GM12878 (cell line): ENCODE data around the gene HCAR2. TPM values are rescaled to one million over a fixed set of nuclear protein-coding genes. Genes with fewer than 3 reads are reported as not detected.

Experiments
- ATAC-seq: fragments of 200-7000 bp; cut with Tn5 transposase; 3 replicates; pipeline ENCODE4 v1.9.1; 2020; ENCODE audit warnings: mild to moderate bottlenecking, moderate library complexity
- BruUV-seq: library from RNA; stranded (reverse); fragments of 400-500 nt; replicated peaks from 2 replicates; lab custom pipeline; 2021; lab: Mats Ljungman, UMichigan
- CTCF ChIA-PET: fragments of 300-600 bp; sonication (Branson Sonifier 250); formaldehyde crosslinking; extraction: SDS; loops from one replicate; lab custom pipeline; 2021; ENCODE audit warnings: inconsistent platforms; lab: Yijun Ruan, JAX
- POLR2A ChIA-PET: fragments of 350-600 bp; formaldehyde crosslinking; extraction: SDS; loops from one replicate; lab custom pipeline; 2021; ENCODE audit warnings: inconsistent platforms; lab: Charles Lee
- RAD21 ChIA-PET: fragments of 300-600 bp; sonication (Branson Sonifier 250); formaldehyde crosslinking; loops from one replicate; lab custom pipeline; 2023; ENCODE audit warnings: antibody characterized with exemption; ENCODE audit not compliant: unreplicated experiment; lab: Charles Lee
- SMC1A ChIA-PET: fragments of 300-600 bp; sonication (Branson Sonifier 250); formaldehyde crosslinking; loops from one replicate; lab custom pipeline; 2023; ENCODE audit not compliant: unreplicated experiment, uncharacterized antibody; lab: Charles Lee
- DNase-seq: peaks from one replicate; pipeline ENCODE4 v3.0.0-alpha.2; 2011; ENCODE audit warnings: low read depth, low spot score
- FAIRE-seq: peaks from 3 replicates; lab custom pipeline; 2011; peaks lifted over from hg19 to GRCh38; lab: Jason Lieb, UNC
- H2AFZ ChIP-seq: 2 replicates; pipeline ENCODE4 v1.6.0; 2011; ENCODE audit warnings: low read depth, low read length, control low read depth; ENCODE audit not compliant: control insufficient read depth
- H3K27ac ChIP-seq: 2 replicates; pipeline ENCODE4 v1.5.1; 2011; ENCODE audit warnings: control low read depth; ENCODE audit not compliant: control insufficient read depth, insufficient read depth
- H3K27me3 ChIP-seq, 2 experiments: replicated peaks in 1 of 2; 2 replicates each; pipeline versions ENCODE4 v1.6.0 to v1.6.1; 2011; ENCODE audit warnings: low read length in 1 of 2; ENCODE audit not compliant: control insufficient read depth in 2 of 2, insufficient read depth in 2 of 2
- H3K36me3 ChIP-seq, 2 experiments: 2 replicates each; pipeline ENCODE4 v1.5.1; 2011; ENCODE audit warnings: low read length in 1 of 2; ENCODE audit not compliant: control insufficient read depth in 2 of 2, insufficient read depth in 2 of 2
- H3K4me1 ChIP-seq: 2 replicates; pipeline ENCODE4 v1.6.1; 2011; ENCODE audit warnings: mild to moderate bottlenecking, low read length, moderate library complexity, mixed read lengths; ENCODE audit not compliant: control insufficient read depth, insufficient read depth
- H3K4me2 ChIP-seq: 2 replicates; pipeline ENCODE4 v1.6.0; 2011; ENCODE audit warnings: control low read depth; ENCODE audit not compliant: control insufficient read depth, insufficient read depth
- H3K4me3 ChIP-seq: fragments of 200-600 bp; sonication (generic); 2 replicates; pipeline ENCODE4 v1.5.1; 2016
- H3K79me2 ChIP-seq: 2 replicates; pipeline ENCODE4 v1.6.0; 2011; ENCODE audit warnings: low read length; ENCODE audit not compliant: control insufficient read depth, insufficient read depth
- H3K9ac ChIP-seq: 2 replicates; pipeline ENCODE4 v1.8.0; 2011; ENCODE audit warnings: low read length, control low read depth, mixed read lengths; ENCODE audit not compliant: control insufficient read depth, insufficient read depth
- H3K9me3 ChIP-seq: replicated peaks from 3 replicates; pipeline ENCODE4 v1.5.1; 2011; ENCODE audit warnings: mild to moderate bottlenecking, low read length; ENCODE audit not compliant: control insufficient read depth, insufficient read depth
- H4K20me1 ChIP-seq: 2 replicates; pipeline ENCODE4 v1.6.0; 2011; ENCODE audit not compliant: control insufficient read depth, insufficient read depth
- CHD1 ChIP-seq: IDR thresholded peaks from 2 replicates; pipeline ENCODE4 v1.6.1; 2012; ENCODE audit warnings: low read depth, low read length, improper control_type of control experiment
- EED ChIP-seq: sonication (generic); IDR thresholded peaks from 2 replicates; pipeline ENCODE4 v1.6.1; 2016; ENCODE audit warnings: antibody characterized with exemption, low read depth
- ETV6 ChIP-seq, 2 experiments: fragments of 450-650 bp in 1 of 2; IDR thresholded peaks in 1 of 2; conservative IDR thresholded peaks in 1 of 2; 2 replicates each; pipeline ENCODE4 v1.6.1; 2014; ENCODE audit warnings: antibody characterized with exemption in 1 of 2, borderline replicate concordance in 1 of 2, low read depth in 1 of 2, mild to moderate bottlenecking in 1 of 2, moderate library complexity in 1 of 2
- EZH2 ChIP-seq: IDR thresholded peaks from 2 replicates; pipeline ENCODE4 v1.6.1; 2012; ENCODE audit warnings: low read depth, mild to moderate bottlenecking, control low read depth, inconsistent platforms, low read length, borderline replicate concordance; ENCODE audit not compliant: control insufficient read depth
- IRF4 ChIP-seq: IDR thresholded peaks from 2 replicates; pipeline ENCODE4 v1.6.1; 2011; ENCODE audit warnings: low read depth, low read length
- LARP7 ChIP-seq: fragments of 450-650 bp; IDR thresholded peaks from 2 replicates; pipeline ENCODE4 v1.6.1; 2017; ENCODE audit warnings: mild to moderate bottlenecking
- NFYB ChIP-seq: IDR thresholded peaks from 2 replicates; pipeline ENCODE4 v1.6.1; 2011; ENCODE audit warnings: low read depth, mild to moderate bottlenecking, low read length, improper control_type of control experiment, moderate library complexity; ENCODE audit not compliant: insufficient read depth
- RB1 ChIP-seq: fragments of 450-650 bp; formaldehyde crosslinking; IDR thresholded peaks from 2 replicates; pipeline ENCODE4 v1.6.1; 2017; ENCODE audit warnings: mild to moderate bottlenecking, borderline replicate concordance
- SREBF1 ChIP-seq: IDR thresholded peaks from 2 replicates; pipeline ENCODE4 v1.6.1; 2012; ENCODE audit warnings: mild to moderate bottlenecking, low read length
- TAF1 ChIP-seq: IDR thresholded peaks from 2 replicates; pipeline ENCODE4 v1.6.1; 2011; ENCODE audit warnings: mild to moderate bottlenecking, low read depth, low read length, borderline replicate concordance
- WGBS: methylation state at CpG from one replicate; pipeline ENCODE4 v1.1.6; 2016; ENCODE audit warnings: low lambda C conversion rate; ENCODE audit not compliant: insufficient replicate concordance, insufficient coverage; ENCODE audit errors: missing lambda C conversion rate; 5-methylcytosine and 5-hydroxymethylcytosine counted together
- in situ Hi-C: fragments of 300-500 bp; cut with MboI; formaldehyde crosslinking; loops from 9 replicates; pipeline ENCODE4 v1.14.3; 2018; ENCODE audit warnings: mixed read lengths
- intact Hi-C: fragments of 100-400 bp; cut with micrococcal nuclease; formaldehyde crosslinking; loops from one replicate; pipeline ENCODE4 v1.14.2; 2022; ENCODE audit not compliant: unreplicated experiment
- polyA plus RNA-seq, 11 experiments: library from polyadenylated mRNA; depleted of rRNA in 4 of 11; unstranded in 6 of 11; stranded (reverse) in 5 of 11; fragments of >200 nt; fragmentation: Nextera tagmentation in 4 of 11; fragmentation: Illumina TruSeq in 1 of 11; extraction: Ambion mirVana in 4 of 11; extraction: Trizol in 1 of 11; gene quantifications; 1 replicate in 1 of 11; 2 replicates in 10 of 11; pipeline versions ENCODE4 v1.2.1 to v1.2.3, GENCODE V29; 2011 to 2016; ENCODE audit warnings: inconsistent platforms in 2 of 11, missing spikeins in 2 of 11, low read depth in 1 of 11
- total RNA-seq, 4 experiments: library from RNA; depleted of rRNA in 3 of 4; stranded (reverse); fragments of >200 nt in 3 of 4; fragmentation: Illumina TruSeq in 1 of 4; extraction: Trizol in 1 of 4; gene quantifications; 2 replicates each; pipeline versions ENCODE4 v1.2.1 to v1.2.3, GENCODE V29; 2013 to 2021
- TF ChIP-seq, protein P1 (sequence below): IDR thresholded peaks from 2 replicates; pipeline ENCODE4 v1.6.1; 2011; ENCODE audit warnings: mild to moderate bottlenecking, low read depth, low read length, moderate library complexity; ENCODE audit not compliant: insufficient replicate concordance
- TF ChIP-seq, protein P2 (sequence below): fragments of 450-650 bp; IDR thresholded peaks from 2 replicates; pipeline ENCODE4 v1.6.1; 2018; ENCODE audit warnings: mild to moderate bottlenecking, low read depth, moderate library complexity; ENCODE audit not compliant: partially characterized antibody
- TF ChIP-seq, protein P3 (sequence below): IDR thresholded peaks from 2 replicates; pipeline ENCODE4 v1.6.1; 2011; ENCODE audit warnings: borderline replicate concordance, low read depth, mild to moderate bottlenecking, moderate library complexity, low read length; ENCODE audit not compliant: insufficient read depth, poor library complexity, severe bottlenecking

The HCAR2 gene
- total and polyA plus RNA-seq, 10 of the 15 experiments (the other 5 are each of a cell fraction or from before 2014, with no cell fraction given): 0.19 to 0.66 (median 0.35) TPM

DNA sequence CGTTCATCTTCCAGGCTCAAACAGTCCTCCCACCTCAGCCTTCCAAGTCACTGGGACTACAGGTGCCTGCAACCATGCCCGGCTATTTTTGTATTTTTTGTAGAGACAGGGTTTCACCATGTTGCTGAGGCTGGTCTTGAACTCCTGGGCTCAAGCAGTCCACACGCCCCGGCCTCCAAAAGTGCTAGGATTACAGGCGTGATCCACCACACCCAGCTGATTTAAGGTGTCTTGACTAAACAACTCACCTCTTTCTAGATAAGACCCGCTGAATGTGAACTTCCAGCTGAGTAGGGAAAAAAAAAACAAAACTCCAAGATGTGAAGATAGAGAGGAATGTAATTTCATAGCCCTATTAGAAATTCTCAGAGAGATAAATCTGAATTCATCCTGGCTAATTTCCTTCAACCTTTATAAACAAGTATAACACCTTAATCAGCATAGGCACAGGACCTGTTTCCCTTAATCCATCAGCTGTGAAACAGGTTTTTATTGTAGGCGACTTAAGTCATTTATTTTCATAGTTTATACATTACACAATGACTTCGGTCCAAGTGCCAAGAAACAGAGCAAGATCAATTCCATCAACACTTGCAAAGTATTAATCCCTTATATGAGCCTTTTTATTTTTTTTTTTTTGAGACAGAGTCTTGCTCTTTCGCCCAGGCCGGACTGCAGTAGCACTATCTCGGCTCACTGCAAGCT, 51.5 kb downstream of the HCAR2 start:
- H3K27me3 ChIP-seq: no peaks in the 10 kb centered on the region
- H3K9me3 ChIP-seq: no peaks in the 10 kb centered on the region
- no peak overlapping the region for H3K27ac ChIP-seq
- POLR2A ChIA-PET: no interaction called here
- H3K4me2 ChIP-seq: no peak overlapping the region
- peaks cover 11% of the 10 kb centered on the region for H3K4me1 ChIP-seq
- FAIRE-seq (no peak), DNase-seq (no peak)
- no TSS peak for BruUV-seq
- SMC1A ChIA-PET: no interaction called here
- CTCF ChIA-PET: interaction anchor here (0.6 kb wide), 1 partner anchor 79 kb away, joined by 4 read pairs; the partner anchor contains the start of gene HCAR1
- H3K9ac ChIP-seq: no peak overlapping the region
- no peak overlapping the region for H3K4me3 ChIP-seq
- RAD21 ChIA-PET: no interaction called here
- H4K20me1 ChIP-seq: no peaks in the 10 kb centered on the region
- in situ Hi-C loops: no loop called here
- 91% methylated on average over 11 of the region's 11 CpGs for WGBS
- TF ChIP-seq, protein P1, sequence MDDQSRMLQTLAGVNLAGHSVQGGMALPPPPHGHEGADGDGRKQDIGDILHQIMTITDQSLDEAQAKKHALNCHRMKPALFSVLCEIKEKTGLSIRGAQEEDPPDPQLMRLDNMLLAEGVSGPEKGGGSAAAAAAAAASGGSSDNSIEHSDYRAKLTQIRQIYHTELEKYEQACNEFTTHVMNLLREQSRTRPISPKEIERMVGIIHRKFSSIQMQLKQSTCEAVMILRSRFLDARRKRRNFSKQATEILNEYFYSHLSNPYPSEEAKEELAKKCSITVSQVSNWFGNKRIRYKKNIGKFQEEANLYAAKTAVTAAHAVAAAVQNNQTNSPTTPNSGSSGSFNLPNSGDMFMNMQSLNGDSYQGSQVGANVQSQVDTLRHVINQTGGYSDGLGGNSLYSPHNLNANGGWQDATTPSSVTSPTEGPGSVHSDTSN: no peak
- TF ChIP-seq CHD1 (no peak), SREBF1 (no peak), LARP7 (no peak), IRF4 (no peak), EZH2 (no peak), TAF1 (no peak), EED (no peak), RB1 (no peak), ETV6 (conservative IDR thresholded peaks at IDR 0.05 in 1 of 2, IDR thresholded peaks at IDR 0.05 in 1 of 2; ENCODE audit: borderline replicate concordance in 1 of 2, low read depth in 1 of 2) (no peak), NFYB (no peak)
- TF ChIP-seq, protein P2, sequence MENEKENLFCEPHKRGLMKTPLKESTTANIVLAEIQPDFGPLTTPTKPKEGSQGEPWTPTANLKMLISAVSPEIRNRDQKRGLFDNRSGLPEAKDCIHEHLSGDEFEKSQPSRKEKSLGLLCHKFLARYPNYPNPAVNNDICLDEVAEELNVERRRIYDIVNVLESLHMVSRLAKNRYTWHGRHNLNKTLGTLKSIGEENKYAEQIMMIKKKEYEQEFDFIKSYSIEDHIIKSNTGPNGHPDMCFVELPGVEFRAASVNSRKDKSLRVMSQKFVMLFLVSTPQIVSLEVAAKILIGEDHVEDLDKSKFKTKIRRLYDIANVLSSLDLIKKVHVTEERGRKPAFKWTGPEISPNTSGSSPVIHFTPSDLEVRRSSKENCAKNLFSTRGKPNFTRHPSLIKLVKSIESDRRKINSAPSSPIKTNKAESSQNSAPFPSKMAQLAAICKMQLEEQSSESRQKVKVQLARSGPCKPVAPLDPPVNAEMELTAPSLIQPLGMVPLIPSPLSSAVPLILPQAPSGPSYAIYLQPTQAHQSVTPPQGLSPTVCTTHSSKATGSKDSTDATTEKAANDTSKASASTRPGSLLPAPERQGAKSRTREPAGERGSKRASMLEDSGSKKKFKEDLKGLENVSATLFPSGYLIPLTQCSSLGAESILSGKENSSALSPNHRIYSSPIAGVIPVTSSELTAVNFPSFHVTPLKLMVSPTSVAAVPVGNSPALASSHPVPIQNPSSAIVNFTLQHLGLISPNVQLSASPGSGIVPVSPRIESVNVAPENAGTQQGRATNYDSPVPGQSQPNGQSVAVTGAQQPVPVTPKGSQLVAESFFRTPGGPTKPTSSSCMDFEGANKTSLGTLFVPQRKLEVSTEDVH: no peak
- TF ChIP-seq, protein P3, sequence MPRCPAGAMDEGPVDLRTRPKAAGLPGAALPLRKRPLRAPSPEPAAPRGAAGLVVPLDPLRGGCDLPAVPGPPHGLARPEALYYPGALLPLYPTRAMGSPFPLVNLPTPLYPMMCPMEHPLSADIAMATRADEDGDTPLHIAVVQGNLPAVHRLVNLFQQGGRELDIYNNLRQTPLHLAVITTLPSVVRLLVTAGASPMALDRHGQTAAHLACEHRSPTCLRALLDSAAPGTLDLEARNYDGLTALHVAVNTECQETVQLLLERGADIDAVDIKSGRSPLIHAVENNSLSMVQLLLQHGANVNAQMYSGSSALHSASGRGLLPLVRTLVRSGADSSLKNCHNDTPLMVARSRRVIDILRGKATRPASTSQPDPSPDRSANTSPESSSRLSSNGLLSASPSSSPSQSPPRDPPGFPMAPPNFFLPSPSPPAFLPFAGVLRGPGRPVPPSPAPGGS: no peak
- TF ChIP-seq, all 136 proteins: peak for 0
- no peaks in the 10 kb centered on the region for H3K36me3 ChIP-seq
- intact Hi-C loops: no loop called here
- no peak overlapping the region for H2AFZ ChIP-seq
- ATAC-seq: no peak
- H3K79me2 ChIP-seq: no peaks in the 10 kb centered on the region
